ENCODE results near the gene USP15.

USP15 gene

GRCh38 chr12:62233805-62234204 lies 26.4 kb upstream of the USP15 start:
- H3K4me3 ChIP-seq (ENCODE audit: low read depth, low read length), result no peak overlapping the region
- H3K27me3 ChIP-seq (ENCODE audit: control insufficient read depth, insufficient read depth, low read length), result no peaks in the 10 kb centered on the region
- no peaks in the 10 kb centered on the region for H3K9me3 ChIP-seq (ENCODE audit: control insufficient read depth, insufficient read depth, low read depth, low read length)

GRCh38 chr12:62239571-62239970 lies 20.6 kb upstream of the USP15 start:
- Histone ChIP-seq H3K27ac (ENCODE audit: low read depth, low read length) (no peak overlapping the region), H3K9ac (ENCODE audit: low read length) (no peak overlapping the region), H3K36me3 (ENCODE audit: control insufficient read depth, insufficient read depth, low read length) (no peaks in the 10 kb centered on the region), H3K9me3 (ENCODE audit: control insufficient read depth, insufficient read depth, low read depth, low read length) (no peaks in the 10 kb centered on the region), H3K4me3 (ENCODE audit: low read depth, low read length) (no peak overlapping the region), H3K4me1 (ENCODE audit: control insufficient read depth, insufficient read depth, low read length) (0 out of 2 replicates have a peak, but pooled peaks cover 11% of the 10 kb centered on the region), H3K27me3 (ENCODE audit: control insufficient read depth, insufficient read depth, low read length) (no peaks in the 10 kb centered on the region)

More at GRCh38 chr12:62233805-62234204, 26.4 kb upstream of the USP15 start:
- no peak overlapping the region for H3K9ac ChIP-seq (ENCODE audit: low read length)
- H3K4me1 ChIP-seq (ENCODE audit: control insufficient read depth, insufficient read depth, low read length), result no peaks in the 10 kb centered on the region
- no peak overlapping the region for H3K27ac ChIP-seq (ENCODE audit: low read depth, low read length)
- no peaks in the 10 kb centered on the region for H3K36me3 ChIP-seq (ENCODE audit: control insufficient read depth, insufficient read depth, low read length)

- H3K4me1 ChIP-seq (ENCODE audit: control insufficient read depth, insufficient read depth, low read length), result peaks cover 7% of the 10 kb centered on the region; the same call in 1 of the 2 replicates
- H3K9me3 ChIP-seq (ENCODE audit: control insufficient read depth, insufficient read depth, low read depth, low read length), result no peaks in the 10 kb centered on the region
- no peaks in the 10 kb centered on the region for H3K27me3 ChIP-seq (ENCODE audit: control insufficient read depth, insufficient read depth, low read length)
- H3K4me3 ChIP-seq (ENCODE audit: low read depth, low read length), result no peak overlapping the region
- no peak overlapping the region for H3K27ac ChIP-seq (ENCODE audit: low read depth, low read length)
- H3K9ac ChIP-seq (ENCODE audit: low read length), result no peak overlapping the region
- H3K36me3 ChIP-seq (ENCODE audit: control insufficient read depth, insufficient read depth, low read length), result no peaks in the 10 kb centered on the region
Measured at GRCh38 chr12:62247281-62248045, 12.7 kb upstream of the USP15 start.

- Histone ChIP-seq H3K4me1 (ENCODE audit: control insufficient read depth, insufficient read depth, low read length) (peaks cover 3% of the 10 kb centered on the region; the same call in 1 of the 2 replicates), H3K4me3 (ENCODE audit: low read depth, low read length) (no peak overlapping the region), H3K9me3 (ENCODE audit: control insufficient read depth, insufficient read depth, low read depth, low read length) (no peaks in the 10 kb centered on the region), H3K9ac (ENCODE audit: low read length) (no peak overlapping the region), H3K27me3 (ENCODE audit: control insufficient read depth, insufficient read depth, low read length) (no peaks in the 10 kb centered on the region), H3K27ac (ENCODE audit: low read depth, low read length) (no peak overlapping the region), H3K36me3 (ENCODE audit: control insufficient read depth, insufficient read depth, low read length) (no peaks in the 10 kb centered on the region)
Measured at GRCh38 chr12:62248873-62249272, 11.3 kb upstream of the USP15 start.

- Histone ChIP-seq H3K4me1 (ENCODE audit: control insufficient read depth, insufficient read depth, low read length) (peaks cover 3% of the 10 kb centered on the region; the same call in 1 of the 2 replicates), H3K9me3 (ENCODE audit: control insufficient read depth, insufficient read depth, low read depth, low read length) (no peaks in the 10 kb centered on the region), H3K27ac (ENCODE audit: low read depth, low read length) (no peak overlapping the region), H3K27me3 (ENCODE audit: control insufficient read depth, insufficient read depth, low read length) (no peaks in the 10 kb centered on the region), H3K9ac (ENCODE audit: low read length) (no peak overlapping the region), H3K36me3 (ENCODE audit: control insufficient read depth, insufficient read depth, low read length) (no peaks in the 10 kb centered on the region), H3K4me3 (ENCODE audit: low read depth, low read length) (no peak overlapping the region)
Measured at GRCh38 chr12:62249419-62249818, 10.8 kb upstream of the USP15 start.

GRCh38 chr12:62250671-62251608 lies 9.3 kb upstream of the USP15 start:
- H3K4me1 ChIP-seq (ENCODE audit: control insufficient read depth, insufficient read depth, low read length), result peaks cover 3% of the 10 kb centered on the region; the same call in 1 of the 2 replicates
- H3K27ac ChIP-seq (ENCODE audit: low read depth, low read length), result no peak overlapping the region
- no peaks in the 10 kb centered on the region for H3K9me3 ChIP-seq (ENCODE audit: control insufficient read depth, insufficient read depth, low read depth, low read length)
- no peaks in the 10 kb centered on the region for H3K36me3 ChIP-seq (ENCODE audit: control insufficient read depth, insufficient read depth, low read length)
- H3K9ac ChIP-seq (ENCODE audit: low read length), result no peak overlapping the region
- H3K27me3 ChIP-seq (ENCODE audit: control insufficient read depth, insufficient read depth, low read length), result no peaks in the 10 kb centered on the region
- H3K4me3 ChIP-seq (ENCODE audit: low read depth, low read length), result no peak overlapping the region

- no peak overlapping the region for H3K9ac ChIP-seq (ENCODE audit: low read length)
- no peak overlapping the region for H3K4me3 ChIP-seq (ENCODE audit: low read depth, low read length)
- H3K4me1 ChIP-seq (ENCODE audit: control insufficient read depth, insufficient read depth, low read length), result peaks cover 3% of the 10 kb centered on the region; the same call in 1 of the 2 replicates
- no peaks in the 10 kb centered on the region for H3K9me3 ChIP-seq (ENCODE audit: control insufficient read depth, insufficient read depth, low read depth, low read length)
- H3K27ac ChIP-seq (ENCODE audit: low read depth, low read length), result no peak overlapping the region
- H3K36me3 ChIP-seq (ENCODE audit: control insufficient read depth, insufficient read depth, low read length), result no peaks in the 10 kb centered on the region
- no peaks in the 10 kb centered on the region for H3K27me3 ChIP-seq (ENCODE audit: control insufficient read depth, insufficient read depth, low read length)
Measured at GRCh38 chr12:62251609-62251958, 8.6 kb upstream of the USP15 start.

- no peak overlapping the region for H3K27ac ChIP-seq (ENCODE audit: low read depth, low read length)
- H3K36me3 ChIP-seq (ENCODE audit: control insufficient read depth, insufficient read depth, low read length), result no peaks in the 10 kb centered on the region
- H3K27me3 ChIP-seq (ENCODE audit: control insufficient read depth, insufficient read depth, low read length), result no peaks in the 10 kb centered on the region
- no peak overlapping the region for H3K9ac ChIP-seq (ENCODE audit: low read length)
- peaks cover 7% of the 10 kb centered on the region; the same call in 1 of the 2 replicates for H3K4me1 ChIP-seq (ENCODE audit: control insufficient read depth, insufficient read depth, low read length)
- no peaks in the 10 kb centered on the region for H3K9me3 ChIP-seq (ENCODE audit: control insufficient read depth, insufficient read depth, low read depth, low read length)
- H3K4me3 ChIP-seq (ENCODE audit: low read depth, low read length), result no peak overlapping the region
Measured at GRCh38 chr12:62252576-62252975, 7.6 kb upstream of the USP15 start.

GRCh38 chr12:62254967-62255366 lies 5.2 kb upstream of the USP15 start:
- H3K4me3 ChIP-seq (ENCODE audit: low read depth, low read length), result no peak overlapping the region
- H3K9ac ChIP-seq (ENCODE audit: low read length), result no peak overlapping the region
- peaks cover 11% of the 10 kb centered on the region; the same call in 1 of the 2 replicates for H3K4me1 ChIP-seq (ENCODE audit: control insufficient read depth, insufficient read depth, low read length)
- no peaks in the 10 kb centered on the region for H3K36me3 ChIP-seq (ENCODE audit: control insufficient read depth, insufficient read depth, low read length)
- H3K27me3 ChIP-seq (ENCODE audit: control insufficient read depth, insufficient read depth, low read length), result no peaks in the 10 kb centered on the region
- no peaks in the 10 kb centered on the region for H3K9me3 ChIP-seq (ENCODE audit: control insufficient read depth, insufficient read depth, low read depth, low read length)
- H3K27ac ChIP-seq (ENCODE audit: low read depth, low read length), result no peak overlapping the region

GRCh38 chr12:62256408-62257096 lies 3.7 kb upstream of the USP15 start:
- no peak overlapping the region for H3K27ac ChIP-seq (ENCODE audit: low read depth, low read length)
- peaks cover 11% of the 10 kb centered on the region; the same call in 1 of the 2 replicates for H3K4me1 ChIP-seq (ENCODE audit: control insufficient read depth, insufficient read depth, low read length)
- H3K27me3 ChIP-seq (ENCODE audit: control insufficient read depth, insufficient read depth, low read length), result no peaks in the 10 kb centered on the region
- no peaks in the 10 kb centered on the region for H3K9me3 ChIP-seq (ENCODE audit: control insufficient read depth, insufficient read depth, low read depth, low read length)
- H3K36me3 ChIP-seq (ENCODE audit: control insufficient read depth, insufficient read depth, low read length), result no peaks in the 10 kb centered on the region
- H3K9ac ChIP-seq (ENCODE audit: low read length), result no peak overlapping the region
- no peak overlapping the region for H3K4me3 ChIP-seq (ENCODE audit: low read depth, low read length)
